Measurements from ENCODE around the gene VSTM2L.

DNA sequence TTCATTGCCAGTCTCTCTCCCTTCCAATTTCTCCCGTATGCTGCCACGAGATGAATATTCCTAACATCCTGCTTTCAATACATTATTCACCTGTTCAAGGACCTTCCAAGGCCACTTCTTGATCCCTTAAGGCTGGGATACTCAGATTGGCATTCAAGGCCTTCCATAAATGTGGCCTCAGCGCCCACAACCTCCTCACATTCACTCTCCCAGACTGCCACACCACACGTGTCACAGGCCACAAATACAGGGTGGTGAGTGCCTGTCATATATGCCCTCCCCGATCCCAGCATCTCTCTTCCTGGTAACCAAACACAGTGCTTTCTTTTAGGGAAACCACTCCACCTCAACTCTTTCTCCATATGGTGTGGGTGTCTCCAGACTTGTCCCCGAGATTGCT lies 74.9 kb downstream of the VSTM2L start:
- no peak for TF ChIP-seq CTCF (IDR thresholded peaks at IDR 0.05)
- no peak for TF ChIP-seq POLR2A (IDR thresholded peaks at IDR 0.05)
